Esophagus (tissue), 2 donors: Measurements from ENCODE around the gene VAV2. TPM values are rescaled to one million over a fixed set of nuclear protein-coding genes. Genes with fewer than 3 reads are reported as not detected.

Experiments used
- H3K27ac ChIP-seq, 2 donors: one replicate each; pipeline ENCODE4 v1.5.1; 2013; ENCODE audit warnings: low read depth in 2 of 2, mild to moderate bottlenecking in 2 of 2, inconsistent platforms in 1 of 2, low read length in 1 of 2, moderate library complexity in 1 of 2
- H3K27me3 ChIP-seq, 2 donors: one replicate each; pipeline ENCODE4 v1.6.1; 2013; ENCODE audit warnings: low read length in 2 of 2, control low read depth in 1 of 2, mild to moderate bottlenecking in 1 of 2; ENCODE audit not compliant: insufficient read depth in 2 of 2, control insufficient read depth in 1 of 2
- H3K36me3 ChIP-seq, 2 donors: one replicate each; pipeline ENCODE4 v1.6.1; 2013; ENCODE audit warnings: low read length in 1 of 2; ENCODE audit not compliant: control insufficient read depth in 2 of 2, insufficient read depth in 2 of 2
- H3K4me1 ChIP-seq, 2 donors: one replicate each; pipeline ENCODE4 v1.6.1; 2013; ENCODE audit warnings: low read length in 1 of 2; ENCODE audit not compliant: control insufficient read depth in 2 of 2, insufficient read depth in 2 of 2
- H3K4me3 ChIP-seq, 2 donors: one replicate each; pipeline ENCODE4 v1.5.1; 2013; ENCODE audit warnings: low read length in 2 of 2, mild to moderate bottlenecking in 2 of 2, low read depth in 1 of 2, moderate library complexity in 1 of 2
- H3K9me3 ChIP-seq, 2 donors: one replicate each; pipeline ENCODE4 v1.6.1; 2013; ENCODE audit warnings: mild to moderate bottlenecking in 2 of 2, low read depth in 1 of 2, low read length in 1 of 2, moderate library complexity in 1 of 2; ENCODE audit not compliant: control insufficient read depth in 2 of 2, insufficient read depth in 1 of 2
- WGBS, 2 donors: extraction: QIAGEN DNeasy Blood & Tissue Kit; methylation state at CpG; one replicate each; pipeline ENCODE4 v1.1.7; 2013; 5-methylcytosine and 5-hydroxymethylcytosine counted together
- polyA plus RNA-seq, 2 donors: library from polyadenylated mRNA; stranded (reverse); fragments of 200-250 nt; gene quantifications; one replicate each; pipeline ENCODE4 v1.2.3, GENCODE V29; 2013
- donor health status: healthy with polysubstance abuse.
- donor health status: Bipolar disorder and iron deficiency.

The VAV2 gene
- polyA plus RNA-seq, 2 donors, result 4.8 to 5.0 TPM

GRCh38 chr9:133998915-133999595, 6.9 kb upstream of the VAV2 start:
- Histone ChIP-seq H3K36me3 (no peaks in the 10 kb centered on the region), H3K27me3 (no peaks in the 10 kb centered on the region), H3K9me3 (no peaks in the 10 kb centered on the region), H3K4me3 (no peak overlapping the region), H3K27ac (no peak overlapping the region), H3K4me1 (no peaks in the 10 kb centered on the region)
- 93 to 100% methylated on average over 1 of the region's 1 CpG for WGBS, 2 donors

DNA sequence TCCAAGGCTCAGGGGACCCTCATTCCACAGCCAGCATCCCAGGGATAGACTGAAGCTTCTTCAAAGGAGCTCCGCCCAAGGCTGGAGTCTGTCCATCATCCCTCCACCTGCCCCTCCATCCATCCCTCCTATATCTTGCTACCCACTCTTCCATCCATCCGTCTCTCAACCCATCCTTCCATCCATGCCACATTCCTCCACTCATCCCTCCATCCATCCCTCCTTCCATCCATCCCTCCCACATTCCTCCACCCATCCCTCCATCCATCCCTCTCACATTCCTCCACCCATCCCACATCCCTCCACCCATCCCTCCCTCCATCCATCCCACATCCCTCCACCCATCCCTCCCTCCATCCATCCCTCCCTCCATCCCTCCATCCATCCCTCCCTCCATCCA, 5.5 kb upstream of the VAV2 start:
- Histone ChIP-seq H3K4me3 (no peak overlapping the region), H3K9me3 (no peaks in the 10 kb centered on the region), H3K27me3 (no peaks in the 10 kb centered on the region), H3K27ac (no peak overlapping the region), H3K4me1 (peaks cover 2 to 4% of the 10 kb centered on the region in 2 donors), H3K36me3 (no peaks in the 10 kb centered on the region)
- 88 to 94% methylated on average over 2 of the region's 2 CpGs for WGBS, 2 donors

- Histone ChIP-seq H3K9me3 (no peaks in the 10 kb centered on the region), H3K27me3 (no peaks in the 10 kb centered on the region), H3K36me3 (no peaks in the 10 kb centered on the region), H3K4me1 (peaks cover 2 to 4% of the 10 kb centered on the region in 2 donors), H3K4me3 (no peak overlapping the region), H3K27ac (no peak overlapping the region)
- WGBS, 2 donors, result 57 to 61% methylated on average over 24 of the region's 24 CpGs
Measured at GRCh38 chr9:133996531-133997520, 4.7 kb upstream of the VAV2 start.

- Histone ChIP-seq H3K36me3 (no peaks in the 10 kb centered on the region), H3K4me3 (no peak overlapping the region), H3K9me3 (no peaks in the 10 kb centered on the region), H3K27me3 (no peaks in the 10 kb centered on the region), H3K27ac (no peak overlapping the region), H3K4me1 (peaks cover 4 to 12% of the 10 kb centered on the region in 2 donors)
- WGBS, 2 donors, result 60 to 68% methylated on average over 17 of the region's 17 CpGs
Measured at GRCh38 chr9:133995012-133995896, 3.1 kb upstream of the VAV2 start.

DNA sequence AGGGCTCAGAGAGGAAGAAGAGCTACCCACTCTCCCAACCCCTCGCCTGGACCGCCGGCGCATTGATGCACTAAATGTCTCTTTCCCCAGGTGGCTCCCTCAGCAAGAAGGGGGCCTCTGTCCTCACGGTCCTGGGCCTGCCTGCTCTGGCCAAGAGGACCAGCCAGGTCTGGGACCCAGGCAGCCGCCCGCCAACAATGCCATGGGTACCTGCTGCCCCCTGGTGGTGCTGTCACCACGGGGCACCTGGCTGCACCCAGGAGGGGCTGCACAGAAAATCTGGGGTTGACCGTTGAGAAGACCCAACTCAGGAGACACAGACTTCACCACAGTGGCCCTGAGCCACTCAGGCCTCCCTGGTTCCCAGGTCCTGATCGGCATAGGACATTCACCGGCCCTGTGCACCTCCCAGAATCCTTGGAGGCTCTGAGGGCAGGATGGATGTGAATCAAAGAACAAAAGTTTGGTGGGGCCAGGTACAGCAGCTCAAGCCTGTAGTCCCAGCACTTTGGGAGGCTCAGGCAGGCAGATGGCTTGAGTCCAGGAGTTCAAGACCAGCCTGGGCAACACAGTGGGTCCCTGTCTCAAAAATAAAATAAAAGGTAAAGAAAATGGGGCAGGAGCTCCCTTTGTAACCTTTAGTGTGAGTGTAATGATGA, 2.4 kb upstream of the VAV2 start:
- no peaks in the 10 kb centered on the region for H3K9me3 ChIP-seq
- H3K27me3 ChIP-seq, result no peaks in the 10 kb centered on the region
- H3K27ac ChIP-seq, result no peak overlapping the region
- no peak overlapping the region for H3K4me3 ChIP-seq
- peaks cover 4 to 14% of the 10 kb centered on the region in 2 donors for H3K4me1 ChIP-seq
- 7 to 14% methylated on average over 11 of the region's 11 CpGs for WGBS, 2 donors
- no peaks in the 10 kb centered on the region for H3K36me3 ChIP-seq

GRCh38 chr9:133993635-133994253, 1.6 kb upstream of the VAV2 start:
- peak overlapping the region in 1 of 2 donors; percentile 34 for H3K27ac ChIP-seq
- no peaks in the 10 kb centered on the region for H3K36me3 ChIP-seq

GRCh38 chr9:133992780-133993634, 883 bp upstream of the VAV2 start:
- Histone ChIP-seq H3K27me3 (no peaks in the 10 kb centered on the region), H3K36me3 (no peaks in the 10 kb centered on the region), H3K9me3 (no peaks in the 10 kb centered on the region), H3K4me3 (peak overlapping the region; percentile 59 to 68), H3K4me1 (peaks cover 4 to 14% of the 10 kb centered on the region in 2 donors), H3K27ac (peak overlapping the region; percentile 84 to 90)
- WGBS, 2 donors, result 0 to 1% methylated on average over 62 to 74 of the region's 74 CpGs

More at GRCh38 chr9:133993635-133994253, 1.6 kb upstream of the VAV2 start:
- Histone ChIP-seq H3K4me3 (peak overlapping the region in 1 of 2 donors; percentile 59), H3K27me3 (no peaks in the 10 kb centered on the region), H3K9me3 (no peaks in the 10 kb centered on the region), H3K4me1 (peaks cover 4 to 14% of the 10 kb centered on the region in 2 donors)
- 39 to 48% methylated on average over 16 of the region's 16 CpGs for WGBS, 2 donors
